ENCODE data around the gene DPYSL5.
A peak's percentile ranks its signal among the peaks of the same experiment; 100 is the strongest.

Gene DPYSL5

GRCh38 chr2:26846334-26847306 lies 1.3 kb upstream of the DPYSL5 start:
- H3K4me3 ChIP-seq (ENCODE audit: extremely low read depth, insufficient read depth, low read length, poor library complexity, severe bottlenecking), result peak overlapping the region; percentile 63
- H3K4me1 ChIP-seq (ENCODE audit: control insufficient read depth, insufficient read depth, low read length, poor library complexity, severe bottlenecking), result peaks cover 8% of the 10 kb centered on the region
- H3K36me3 ChIP-seq (ENCODE audit: control insufficient read depth, insufficient read depth, low read length), result no peaks in the 10 kb centered on the region
- no peak overlapping the region for H3K27ac ChIP-seq (ENCODE audit: low read depth, low read length, severe bottlenecking)
- H3K9me3 ChIP-seq (ENCODE audit: control insufficient read depth, low read length), result no peaks in the 10 kb centered on the region
- WGBS, 2 experiments (ENCODE audit: insufficient coverage in 2 of 2), result 5 to 6% methylated on average over 21 to 28 of the region's 39 CpGs

- H3K4me3 ChIP-seq (ENCODE audit: extremely low read depth, insufficient read depth, low read length, poor library complexity, severe bottlenecking), result peak overlapping the region; percentile 63
- 3 to 10% methylated on average over 17 to 20 of the region's 27 CpGs for WGBS, 2 experiments (ENCODE audit: insufficient coverage in 2 of 2)
Observed at GRCh38 chr2:26847307-26847654, 651 bp upstream of the DPYSL5 start.

GRCh38 chr2:26848336-26849055 lies 564 bp downstream of the DPYSL5 start:
- WGBS, 2 experiments (ENCODE audit: insufficient coverage in 2 of 2), result 1% methylated on average over 48 to 59 of the region's 75 CpGs
- no peaks in the 10 kb centered on the region for H3K36me3 ChIP-seq (ENCODE audit: control insufficient read depth, insufficient read depth, low read length)
- no peak overlapping the region for H3K27ac ChIP-seq (ENCODE audit: low read depth, low read length, severe bottlenecking)
- H3K9me3 ChIP-seq (ENCODE audit: control insufficient read depth, low read length), result no peaks in the 10 kb centered on the region
- H3K4me3 ChIP-seq (ENCODE audit: extremely low read depth, insufficient read depth, low read length, poor library complexity, severe bottlenecking), result peak overlapping the region; percentile 63
- peaks cover 5% of the 10 kb centered on the region for H3K4me1 ChIP-seq (ENCODE audit: control insufficient read depth, insufficient read depth, low read length, poor library complexity, severe bottlenecking)

More at GRCh38 chr2:26847307-26847654, 651 bp upstream of the DPYSL5 start:
- Histone ChIP-seq H3K9me3 (ENCODE audit: control insufficient read depth, low read length) (no peaks in the 10 kb centered on the region), H3K36me3 (ENCODE audit: control insufficient read depth, insufficient read depth, low read length) (no peaks in the 10 kb centered on the region), H3K4me1 (ENCODE audit: control insufficient read depth, insufficient read depth, low read length, poor library complexity, severe bottlenecking) (peaks cover 8% of the 10 kb centered on the region), H3K27ac (ENCODE audit: low read depth, low read length, severe bottlenecking) (no peak overlapping the region)

- peaks cover 3% of the 10 kb centered on the region for H3K4me1 ChIP-seq (ENCODE audit: control insufficient read depth, insufficient read depth, low read length, poor library complexity, severe bottlenecking)
- H3K36me3 ChIP-seq (ENCODE audit: control insufficient read depth, insufficient read depth, low read length), result no peaks in the 10 kb centered on the region
- 2% methylated on average over 67 to 69 of the region's 75 CpGs for WGBS, 2 experiments (ENCODE audit: insufficient coverage in 2 of 2)
- no peak overlapping the region for H3K27ac ChIP-seq (ENCODE audit: low read depth, low read length, severe bottlenecking)
- no peaks in the 10 kb centered on the region for H3K9me3 ChIP-seq (ENCODE audit: control insufficient read depth, low read length)
- H3K4me3 ChIP-seq (ENCODE audit: extremely low read depth, insufficient read depth, low read length, poor library complexity, severe bottlenecking), result peak overlapping the region; percentile 63
Observed at GRCh38 chr2:26849056-26849999, 1.4 kb downstream of the DPYSL5 start.

- Histone ChIP-seq H3K27ac (ENCODE audit: low read depth, low read length, severe bottlenecking) (no peak overlapping the region), H3K4me3 (ENCODE audit: extremely low read depth, insufficient read depth, low read length, poor library complexity, severe bottlenecking) (no peak overlapping the region), H3K9me3 (ENCODE audit: control insufficient read depth, low read length) (no peaks in the 10 kb centered on the region), H3K4me1 (ENCODE audit: control insufficient read depth, insufficient read depth, low read length, poor library complexity, severe bottlenecking) (peaks cover 3% of the 10 kb centered on the region), H3K36me3 (ENCODE audit: control insufficient read depth, insufficient read depth, low read length) (no peaks in the 10 kb centered on the region)
- 14 to 21% methylated on average over 18 to 20 of the region's 25 CpGs for WGBS, 2 experiments (ENCODE audit: insufficient coverage in 2 of 2)
Observed at GRCh38 chr2:26850000-26850431, 2.1 kb downstream of the DPYSL5 start.

- Histone ChIP-seq H3K36me3 (ENCODE audit: control insufficient read depth, insufficient read depth, low read length) (no peaks in the 10 kb centered on the region), H3K4me1 (ENCODE audit: control insufficient read depth, insufficient read depth, low read length, poor library complexity, severe bottlenecking) (peaks cover 3% of the 10 kb centered on the region), H3K9me3 (ENCODE audit: control insufficient read depth, low read length) (no peaks in the 10 kb centered on the region), H3K27ac (ENCODE audit: low read depth, low read length, severe bottlenecking) (no peak overlapping the region), H3K4me3 (ENCODE audit: extremely low read depth, insufficient read depth, low read length, poor library complexity, severe bottlenecking) (no peak overlapping the region)
- 100% methylated on average over 1 of the region's 1 CpG; no CpG with 5 or more reads in 1 of the 2 experiments for WGBS, 2 experiments (ENCODE audit: insufficient coverage in 2 of 2)
Observed at GRCh38 chr2:26850505-26850904, 2.6 kb downstream of the DPYSL5 start.

GRCh38 chr2:26852405-26853306 lies 4.7 kb downstream of the DPYSL5 start:
- no peak overlapping the region for H3K4me3 ChIP-seq (ENCODE audit: extremely low read depth, insufficient read depth, low read length, poor library complexity, severe bottlenecking)
- peaks cover 3% of the 10 kb centered on the region for H3K4me1 ChIP-seq (ENCODE audit: control insufficient read depth, insufficient read depth, low read length, poor library complexity, severe bottlenecking)
- no peaks in the 10 kb centered on the region for H3K36me3 ChIP-seq (ENCODE audit: control insufficient read depth, insufficient read depth, low read length)
- 52 to 59% methylated on average over 2 to 4 of the region's 7 CpGs for WGBS, 2 experiments (ENCODE audit: insufficient coverage in 2 of 2)
- H3K27ac ChIP-seq (ENCODE audit: low read depth, low read length, severe bottlenecking), result peak overlapping the region; percentile 23
- H3K9me3 ChIP-seq (ENCODE audit: control insufficient read depth, low read length), result no peaks in the 10 kb centered on the region

GRCh38 chr2:26853751-26854150 lies 5.8 kb downstream of the DPYSL5 start:
- H3K27ac ChIP-seq (ENCODE audit: low read depth, low read length, severe bottlenecking), result no peak overlapping the region
- H3K4me3 ChIP-seq (ENCODE audit: extremely low read depth, insufficient read depth, low read length, poor library complexity, severe bottlenecking), result no peak overlapping the region
- peaks cover 3% of the 10 kb centered on the region for H3K4me1 ChIP-seq (ENCODE audit: control insufficient read depth, insufficient read depth, low read length, poor library complexity, severe bottlenecking)
- H3K36me3 ChIP-seq (ENCODE audit: control insufficient read depth, insufficient read depth, low read length), result no peaks in the 10 kb centered on the region
- H3K9me3 ChIP-seq (ENCODE audit: control insufficient read depth, low read length), result no peaks in the 10 kb centered on the region

GRCh38 chr2:26854283-26854827 lies 6.4 kb downstream of the DPYSL5 start:
- Histone ChIP-seq H3K36me3 (ENCODE audit: control insufficient read depth, insufficient read depth, low read length) (no peaks in the 10 kb centered on the region), H3K4me1 (ENCODE audit: control insufficient read depth, insufficient read depth, low read length, poor library complexity, severe bottlenecking) (no peaks in the 10 kb centered on the region), H3K27ac (ENCODE audit: low read depth, low read length, severe bottlenecking) (no peak overlapping the region), H3K9me3 (ENCODE audit: control insufficient read depth, low read length) (no peaks in the 10 kb centered on the region), H3K4me3 (ENCODE audit: extremely low read depth, insufficient read depth, low read length, poor library complexity, severe bottlenecking) (no peak overlapping the region)
- WGBS, 2 experiments (ENCODE audit: insufficient coverage in 2 of 2), result 100% methylated on average over 1 of the region's 1 CpG; no CpG with 5 or more reads in 1 of the 2 experiments

Data from mesodermal cell (in vitro differentiated cells).